DMS 273 treated with DMSO at 0.1 percent for 48 hours (cell line): ENCODE results near the gene PUS7L.
"Not testable (repeated sequence)": the region's sequence is repeated elsewhere in the genome, so short reads cannot be mapped to it uniquely, and the experiment has no call there.

Experiments
- DNase-seq: peaks from one replicate; lab custom pipeline; 2025; lab: John Stamatoyannopoulos, UW

Gene PUS7L

GRCh38 chr12:43758728-43759563 is at the start of gene PUS7L, which contains the start of gene IRAK4:
PUS7L (minus strand) TSS chr12:43758790; CDS start chr12:43755245, 3,545 bp downstream.
IRAK4 (plus strand) TSS chr12:43758951; CDS start chr12:43768112, 9,161 bp downstream.
- DNase-seq: peak; percentile 87

- DNase-seq: no peak
Observed at GRCh38 chr12:43807386-43807785, 48.8 kb upstream of the PUS7L start.

- no peak for DNase-seq
Observed at GRCh38 chr12:43806737-43807072, 48.1 kb upstream of the PUS7L start.

- DNase-seq: peak; percentile 2
Observed at GRCh38 chr12:43805860-43806736, 47.5 kb upstream of the PUS7L start, which contains the start of gene TWF1. TWF1 (minus strand) TSS chr12:43806317; CDS start chr12:43806245, 72 bp downstream.

- DNase-seq: no peak
Observed at GRCh38 chr12:43805149-43805859, 46.7 kb upstream of the PUS7L start.

- no peak for DNase-seq
Observed at GRCh38 chr12:43797561-43798217, 39.1 kb upstream of the PUS7L start.

GRCh38 chr12:43795716-43796280 is 37.2 kb upstream of the PUS7L start:
- DNase-seq: no peak

- no peak for DNase-seq
Observed at GRCh38 chr12:43789941-43790340, 31.4 kb upstream of the PUS7L start.

GRCh38 chr12:43786899-43787693 is 28.5 kb upstream of the PUS7L start:
- no peak for DNase-seq

- peak; percentile 17 for DNase-seq
Observed at GRCh38 chr12:43776498-43776897, 17.9 kb upstream of the PUS7L start.

GRCh38 chr12:43766291-43766690 is 7.7 kb upstream of the PUS7L start:
- no peak for DNase-seq

GRCh38 chr12:43764528-43764927 is 5.9 kb upstream of the PUS7L start:
- no peak for DNase-seq

- DNase-seq: no peak
Observed at GRCh38 chr12:43763769-43764168, 5.2 kb upstream of the PUS7L start.

- no peak for DNase-seq
Observed at GRCh38 chr12:43762596-43762995, 4.0 kb upstream of the PUS7L start.

- no peak for DNase-seq
Observed at GRCh38 chr12:43761500-43761899, 2.9 kb upstream of the PUS7L start.

- no peak for DNase-seq
Observed at GRCh38 chr12:43760396-43760795, 1.8 kb upstream of the PUS7L start.

- DNase-seq: no peak
Observed at GRCh38 chr12:43758247-43758727, 303 bp downstream of the PUS7L start.

GRCh38 chr12:43754015-43754414 is 4.6 kb downstream of the PUS7L start:
- DNase-seq: no peak

- not testable (repeated sequence) for DNase-seq
Observed at GRCh38 chr12:43751360-43751759, 7.2 kb downstream of the PUS7L start.

- DNase-seq: no peak
Observed at GRCh38 chr12:43750814-43751213, 7.8 kb downstream of the PUS7L start.
